GM21390 (cell line): Measurements from ENCODE around the gene IDH3B.

Experiments
- ATAC-seq: cut with Tn5 transposase; IDR thresholded peaks from one replicate; pipeline ENCODE4 v1.9.1; 2021; ENCODE audit not compliant: unreplicated experiment

The IDH3B gene

GRCh38 chr20:2658414-2659354, 5.3 kb downstream of the IDH3B start:
- ATAC-seq, result no peak

- no peak for ATAC-seq
These were observed 6.3 kb downstream of the IDH3B start for GRCh38 chr20:2657674-2658073.

- no peak for ATAC-seq
These were observed 6.8 kb downstream of the IDH3B start for GRCh38 chr20:2657241-2657640.

- no peak for ATAC-seq
These were observed 7.4 kb downstream of the IDH3B start for GRCh38 chr20:2656471-2657117.

GRCh38 chr20:2655331-2656116, 8.5 kb downstream of the IDH3B start:
- no peak for ATAC-seq

GRCh38 chr20:2654831-2655230, 9.2 kb downstream of the IDH3B start:
- no peak for ATAC-seq

GRCh38 chr20:2654384-2654822, 9.6 kb downstream of the IDH3B start:
- no peak for ATAC-seq

GRCh38 chr20:2653556-2654383, 10.2 kb downstream of the IDH3B start:
- ATAC-seq, result no peak

GRCh38 chr20:2652724-2653555, 11.1 kb downstream of the IDH3B start:
- ATAC-seq, result peak; percentile 39

- ATAC-seq, result peak; percentile 85
These were observed 12.0 kb downstream of the IDH3B start, which contains the start of gene NOP56 for GRCh38 chr20:2651772-2652723. Gene NOP56, plus strand, starts transcription at chr20:2652632. Its CDS starts 29 bp downstream, at chr20:2652661.

- ATAC-seq, result no peak
These were observed 20.3 kb downstream of the IDH3B start for GRCh38 chr20:2643708-2644107.

GRCh38 chr20:2640899-2641298, 23.1 kb downstream of the IDH3B start:
- no peak for ATAC-seq

GRCh38 chr20:2640260-2640659, 23.8 kb downstream of the IDH3B start:
- no peak for ATAC-seq

- no peak for ATAC-seq
These were observed 26.8 kb downstream of the IDH3B start for GRCh38 chr20:2637246-2637645.

- no peak for ATAC-seq
These were observed 30.6 kb downstream of the IDH3B start for GRCh38 chr20:2633381-2633780.

GRCh38 chr20:2631228-2631627, 32.8 kb downstream of the IDH3B start:
- ATAC-seq, result no peak

GRCh38 chr20:2626853-2627541, 37.0 kb downstream of the IDH3B start:
- no peak for ATAC-seq

GRCh38 chr20:2625062-2625461, 39.0 kb downstream of the IDH3B start:
- ATAC-seq, result no peak
